HG02840 (cell line): ENCODE data around the gene DDX11.
"Not testable (repeated sequence)": the region's sequence is repeated elsewhere in the genome, so short reads cannot be mapped to it uniquely, and the experiment has no call there.

Source experiments
- ATAC-seq: cut with Tn5 transposase; IDR thresholded peaks from one replicate; pipeline ENCODE4 v1.9.1; 2021; ENCODE audit warnings: mild to moderate bottlenecking, moderate library complexity, moderate number of reproducible peaks; ENCODE audit not compliant: unreplicated experiment, low FRiP score

Gene DDX11

DNA sequence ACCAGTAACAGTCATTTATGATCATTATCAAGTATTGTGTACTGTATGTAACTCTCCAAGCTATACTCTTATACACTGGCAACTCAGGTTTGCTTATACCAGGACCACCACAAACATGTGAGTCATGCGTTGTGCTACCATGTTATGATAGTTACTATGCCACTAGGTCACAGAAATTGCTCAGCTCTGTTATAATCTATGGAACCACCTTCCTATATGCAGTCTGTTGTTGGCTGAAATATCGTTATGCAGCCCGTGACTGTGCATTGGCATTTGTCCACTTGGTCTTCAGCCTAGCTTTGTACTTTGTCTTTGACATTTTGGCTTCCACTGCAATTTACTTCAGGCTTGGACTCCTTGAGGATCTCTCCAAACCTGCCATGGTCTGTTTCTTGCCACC, 7.5 kb upstream of the DDX11 start:
- ATAC-seq = not testable (repeated sequence)

- not testable (repeated sequence) for ATAC-seq
Observed at GRCh38 chr12:31067656-31068055, 6.0 kb upstream of the DDX11 start.

GRCh38 chr12:31070971-31071740, 2.5 kb upstream of the DDX11 start:
- ATAC-seq = not testable (repeated sequence)

DNA sequence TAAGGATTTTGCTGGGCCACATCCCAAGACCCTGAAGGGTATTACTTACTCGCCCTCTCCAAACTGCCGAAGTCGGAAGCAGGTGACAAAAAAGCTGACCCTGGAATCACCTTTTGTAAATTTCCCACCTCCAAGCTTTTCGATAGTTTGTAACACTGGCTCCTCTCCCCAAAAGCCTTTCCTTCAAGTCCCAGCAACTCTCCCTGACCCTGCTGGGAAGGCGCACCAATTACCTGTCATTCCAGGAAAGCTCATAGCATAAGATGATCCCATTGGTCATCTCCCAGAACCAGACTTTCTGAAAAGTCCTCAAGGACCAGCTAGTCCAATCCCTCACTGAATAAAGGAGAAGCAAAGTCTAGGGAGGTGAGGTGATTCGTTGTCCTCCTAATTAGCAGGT, 698 bp upstream of the DDX11 start:
- not testable (repeated sequence) for ATAC-seq

DNA sequence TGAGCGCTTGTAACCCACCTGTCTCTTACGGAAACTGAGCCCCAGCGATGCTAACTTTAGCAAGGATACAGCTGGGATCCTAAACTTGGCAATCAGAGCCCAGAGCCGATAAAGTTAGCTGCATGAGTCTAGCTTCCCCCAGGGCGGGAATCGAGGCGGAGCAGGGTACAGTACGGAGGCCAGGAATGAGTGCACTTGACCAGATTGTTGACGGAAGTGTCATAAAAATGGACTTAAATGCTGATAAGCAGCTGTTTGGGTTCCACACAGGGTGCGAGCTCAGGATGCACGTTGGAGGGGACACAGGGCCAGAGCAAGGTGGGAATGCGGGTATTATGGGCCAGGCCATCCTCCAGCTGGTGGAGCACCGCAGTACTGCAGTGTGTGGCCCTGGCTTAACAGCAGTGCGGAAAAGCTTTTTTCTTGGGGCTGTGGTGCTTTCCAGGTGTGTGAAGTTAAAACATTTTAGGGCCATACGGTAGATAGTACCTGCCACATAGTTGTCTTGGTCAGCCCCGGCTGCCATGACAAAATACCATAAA, 744 bp downstream of the DDX11 start:
- peak; percentile 30 for ATAC-seq

GRCh38 chr12:31076150-31076549, 2.5 kb downstream of the DDX11 start:
- ATAC-seq = not testable (repeated sequence)

- ATAC-seq = not testable (repeated sequence)
Observed at GRCh38 chr12:31077095-31077494, 3.4 kb downstream of the DDX11 start.

GRCh38 chr12:31077998-31078397, 4.3 kb downstream of the DDX11 start:
- not testable (repeated sequence) for ATAC-seq

- not testable (repeated sequence) for ATAC-seq
Observed at GRCh38 chr12:31079421-31079820, 5.8 kb downstream of the DDX11 start.

- ATAC-seq = not testable (repeated sequence)
Observed at GRCh38 chr12:31080221-31080620, 6.6 kb downstream of the DDX11 start.

GRCh38 chr12:31081274-31081673, 7.6 kb downstream of the DDX11 start:
- not testable (repeated sequence) for ATAC-seq

DNA sequence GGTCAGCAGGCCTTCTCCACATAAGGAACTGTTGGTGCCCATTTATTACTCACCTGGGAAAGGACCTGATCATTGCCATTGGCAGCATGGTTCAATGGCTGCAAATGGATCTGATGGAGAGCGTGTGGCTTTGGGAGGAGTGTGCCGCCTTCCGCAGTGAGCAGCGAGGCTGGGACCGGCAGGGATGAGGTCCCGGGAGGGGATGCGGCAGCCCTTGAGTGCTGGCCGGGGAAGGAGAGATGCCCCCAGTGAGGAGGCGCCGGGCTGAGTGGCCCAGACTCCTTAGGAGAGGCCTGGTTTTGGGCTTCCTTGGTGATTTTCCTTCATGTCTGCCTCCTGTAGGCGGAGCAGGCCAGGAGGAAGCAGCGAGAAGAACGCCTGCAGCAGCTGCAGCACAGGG, 10.6 kb downstream of the DDX11 start:
- not testable (repeated sequence) for ATAC-seq

DNA sequence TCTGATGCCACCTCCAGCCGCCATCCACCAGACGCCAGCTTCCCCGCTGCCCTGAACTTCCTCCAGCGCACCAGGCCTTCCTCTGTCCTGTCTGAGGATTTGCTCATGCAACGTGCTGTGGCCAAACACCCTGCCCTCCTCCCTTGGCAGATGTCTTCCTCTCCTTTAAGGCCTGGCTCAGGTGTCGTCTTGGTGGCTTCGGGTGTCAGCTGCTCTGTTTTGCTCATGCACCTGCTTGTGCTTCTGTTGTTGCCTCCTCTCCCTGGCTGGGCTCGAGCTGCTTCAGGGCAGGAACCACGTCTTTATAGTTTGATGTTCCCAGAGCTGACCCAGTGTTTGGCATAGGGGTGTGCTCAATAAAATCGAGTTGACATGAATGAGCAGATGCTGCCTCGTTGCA, 12.4 kb downstream of the DDX11 start:
- not testable (repeated sequence) for ATAC-seq

GRCh38 chr12:31087486-31087885, 13.8 kb downstream of the DDX11 start:
- ATAC-seq = not testable (repeated sequence)

DNA sequence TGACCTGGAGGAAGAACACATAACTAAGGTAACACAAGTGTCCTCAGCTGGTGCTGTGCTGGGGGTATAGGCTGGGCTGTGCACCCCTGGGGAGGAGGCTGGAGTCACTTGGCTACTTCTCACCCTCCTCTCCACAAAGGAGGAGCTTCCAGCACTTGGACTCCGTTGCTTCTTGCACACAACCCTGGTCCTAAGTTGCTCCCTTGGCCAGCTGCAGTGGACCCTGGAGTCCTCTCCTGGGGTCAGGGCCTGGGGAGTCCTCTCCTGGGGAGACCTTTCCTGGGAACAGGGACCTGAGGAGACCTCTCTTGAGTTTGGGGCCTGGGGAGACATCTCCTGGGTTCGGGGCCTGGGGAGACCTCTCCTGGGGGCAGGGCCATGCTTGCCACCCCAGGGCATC, 14.3 kb downstream of the DDX11 start:
- ATAC-seq = not testable (repeated sequence)

DNA sequence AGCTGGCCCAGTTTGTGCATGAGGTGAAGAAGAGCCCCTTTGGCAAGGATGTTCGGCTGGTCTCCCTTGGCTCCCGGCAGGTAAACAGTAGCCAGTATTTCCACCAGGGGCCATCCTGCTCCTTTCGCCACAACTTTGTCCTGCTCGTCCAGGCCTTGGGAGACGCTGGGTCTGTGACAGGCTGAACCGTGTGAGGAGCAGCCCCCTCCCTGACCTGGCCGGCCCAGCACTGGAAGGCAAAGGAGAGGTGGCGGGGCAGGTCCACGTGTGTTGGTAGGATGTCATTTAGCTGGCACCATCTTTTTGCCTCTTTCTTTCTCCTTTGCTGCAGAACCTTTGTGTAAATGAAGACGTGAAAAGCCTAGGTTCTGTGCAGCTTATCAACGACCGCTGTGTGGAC, 15.4 kb downstream of the DDX11 start:
- ATAC-seq = no peak

DNA sequence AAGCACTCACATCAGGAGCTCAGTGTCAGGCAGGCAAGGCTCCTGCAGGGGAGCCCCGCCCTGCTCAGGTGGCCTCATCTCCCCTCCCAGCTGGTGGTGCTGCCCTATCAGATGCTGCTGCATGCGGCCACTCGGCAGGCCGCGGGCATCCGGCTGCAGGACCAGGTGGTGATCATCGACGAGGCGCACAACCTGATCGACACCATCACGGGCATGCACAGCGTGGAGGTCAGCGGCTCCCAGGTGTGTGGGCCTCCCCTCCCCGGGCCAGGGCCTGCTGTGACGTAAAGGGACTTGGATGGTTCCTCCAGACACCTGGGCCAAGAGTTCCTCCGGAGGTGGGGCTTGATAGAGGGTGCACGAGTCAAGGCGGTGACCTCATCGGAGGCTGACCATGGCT, 18.0 kb downstream of the DDX11 start:
- not testable (repeated sequence) for ATAC-seq

DNA sequence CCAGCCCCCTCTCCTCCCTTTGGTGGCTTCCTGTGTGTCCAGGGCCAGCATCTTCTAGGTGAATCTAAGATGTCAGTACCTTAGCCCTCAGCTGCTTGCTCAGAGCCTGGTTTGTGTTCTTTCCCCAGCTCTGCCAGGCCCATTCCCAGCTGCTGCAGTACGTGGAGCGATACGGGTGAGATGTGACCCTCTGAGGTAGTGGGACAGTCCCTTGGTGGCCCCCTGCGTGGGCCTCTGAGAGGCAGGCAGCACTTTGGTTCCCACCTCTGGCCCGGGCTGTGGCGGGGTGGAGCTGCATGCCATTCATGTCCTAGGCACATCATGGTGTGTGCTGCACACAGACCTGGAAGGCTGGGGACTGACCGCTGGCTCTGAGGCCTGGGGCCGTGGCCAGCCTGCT, 19.1 kb downstream of the DDX11 start:
- ATAC-seq = not testable (repeated sequence)

DNA sequence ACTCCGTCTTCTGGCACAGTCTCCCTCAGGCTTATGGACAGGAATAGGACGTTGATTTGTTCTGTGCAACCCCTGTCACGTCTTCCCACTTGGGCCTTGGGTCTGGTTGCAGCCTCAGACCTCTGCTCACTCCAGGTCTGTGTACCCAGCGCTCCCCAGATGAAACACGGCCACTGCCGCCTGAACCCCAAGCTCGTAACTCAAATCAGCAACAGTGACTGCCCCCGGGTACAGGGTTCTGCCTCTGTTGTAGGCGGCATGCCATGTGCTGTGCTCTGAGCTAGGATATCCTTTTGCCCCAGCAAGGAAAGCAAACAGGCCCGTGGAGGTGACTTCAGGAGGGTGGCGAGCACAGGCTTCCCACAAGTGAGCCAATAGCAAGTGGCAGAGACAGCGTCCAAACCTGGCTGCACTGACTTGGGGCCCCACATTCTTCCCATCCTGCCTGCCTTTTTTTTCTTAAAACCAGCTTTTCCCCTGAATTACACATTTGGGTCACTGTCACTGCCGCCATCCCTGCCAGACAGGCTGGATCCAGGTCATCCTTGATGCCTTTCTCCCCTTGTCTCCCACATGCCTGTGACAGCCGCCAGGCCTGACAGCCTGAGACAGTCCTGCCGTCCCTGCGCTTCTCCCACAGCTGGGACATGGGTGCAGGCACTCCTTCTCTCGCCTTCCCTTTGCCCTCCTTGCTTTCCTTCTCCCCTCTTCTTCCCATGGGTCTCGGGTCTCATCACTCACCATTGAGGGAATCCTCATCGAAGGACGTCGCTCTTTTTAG, 21.6 kb downstream of the DDX11 start:
- ATAC-seq = not testable (repeated sequence)

DNA sequence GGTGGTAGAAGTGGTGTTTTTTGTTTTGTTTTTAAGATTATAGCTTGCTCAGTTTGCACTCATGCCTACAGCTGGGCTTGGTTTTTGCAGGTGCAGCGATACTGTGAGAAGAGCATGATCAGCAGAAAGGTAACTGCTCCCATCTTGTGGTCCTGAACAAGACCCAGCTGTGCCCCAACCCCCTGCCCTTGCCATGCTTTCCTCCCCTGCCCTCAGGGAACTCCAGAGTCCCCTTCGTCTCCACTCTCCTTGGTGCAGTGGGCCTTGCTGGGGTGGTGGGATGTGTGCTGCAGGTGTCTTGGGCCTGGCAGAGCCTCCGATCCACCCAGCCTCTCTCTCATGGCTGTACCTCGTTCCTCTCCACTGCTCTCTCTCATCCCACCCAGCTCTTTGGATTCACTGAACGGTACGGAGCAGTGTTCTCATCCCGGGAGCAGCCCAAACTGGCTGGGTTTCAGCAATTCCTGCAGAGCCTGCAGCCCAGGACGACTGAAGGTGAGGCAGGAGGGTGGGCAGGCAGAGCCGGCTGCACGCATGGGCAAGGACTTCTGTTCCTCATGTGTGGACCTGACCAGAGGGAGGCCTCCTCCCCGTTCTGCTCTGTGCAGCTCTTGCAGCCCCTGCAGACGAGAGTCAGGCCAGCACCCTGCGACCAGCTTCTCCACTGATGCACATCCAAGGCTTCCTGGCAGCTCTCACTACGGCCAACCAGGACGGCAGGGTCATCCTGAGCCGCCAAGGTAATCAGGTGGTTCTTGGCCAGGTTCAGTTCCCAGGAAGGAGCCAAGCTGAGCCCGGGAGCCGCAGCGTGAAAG, 22.8 kb downstream of the DDX11 start:
- ATAC-seq = not testable (repeated sequence)
